ENCODE data around the gene KIF19.

- TF ChIP-seq CTCF (IDR thresholded peaks at IDR 0.05) (no peak), POLR2AphosphoS5 (IDR thresholded peaks at IDR 0.05; ENCODE audit: low read depth, low read length) (no peak), REST (IDR thresholded peaks at IDR 0.05; ENCODE audit: insufficient read depth in 1 of 2, low read depth in 2 of 2, low read length in 1 of 2) (no peak)
Measured at GRCh38 chr17:74351552-74352210, 25.7 kb downstream of the KIF19 start.
